ENCODE data around the gene ISLR2.

DNA sequence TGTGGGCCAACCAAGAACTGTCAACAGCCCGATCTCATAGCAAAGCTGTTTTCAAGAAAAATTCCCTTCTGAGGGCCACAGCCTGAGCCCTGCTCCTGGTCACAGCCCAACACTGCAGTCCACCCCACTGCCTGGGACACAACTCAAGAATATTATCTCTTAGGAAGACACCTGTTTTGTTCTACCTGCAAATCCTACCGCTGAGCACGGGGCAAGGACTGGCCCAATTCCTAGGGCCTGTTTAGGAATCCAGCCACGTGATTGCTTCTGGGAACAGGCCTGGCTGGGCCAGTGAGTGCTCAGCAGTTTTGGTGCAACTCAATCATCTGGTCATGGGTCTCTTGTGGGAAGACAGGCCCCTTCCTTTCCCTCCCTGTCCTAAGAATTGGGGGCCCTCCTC, 8.3 kb downstream of the ISLR2 start:
- TF ChIP-seq, protein P1, sequence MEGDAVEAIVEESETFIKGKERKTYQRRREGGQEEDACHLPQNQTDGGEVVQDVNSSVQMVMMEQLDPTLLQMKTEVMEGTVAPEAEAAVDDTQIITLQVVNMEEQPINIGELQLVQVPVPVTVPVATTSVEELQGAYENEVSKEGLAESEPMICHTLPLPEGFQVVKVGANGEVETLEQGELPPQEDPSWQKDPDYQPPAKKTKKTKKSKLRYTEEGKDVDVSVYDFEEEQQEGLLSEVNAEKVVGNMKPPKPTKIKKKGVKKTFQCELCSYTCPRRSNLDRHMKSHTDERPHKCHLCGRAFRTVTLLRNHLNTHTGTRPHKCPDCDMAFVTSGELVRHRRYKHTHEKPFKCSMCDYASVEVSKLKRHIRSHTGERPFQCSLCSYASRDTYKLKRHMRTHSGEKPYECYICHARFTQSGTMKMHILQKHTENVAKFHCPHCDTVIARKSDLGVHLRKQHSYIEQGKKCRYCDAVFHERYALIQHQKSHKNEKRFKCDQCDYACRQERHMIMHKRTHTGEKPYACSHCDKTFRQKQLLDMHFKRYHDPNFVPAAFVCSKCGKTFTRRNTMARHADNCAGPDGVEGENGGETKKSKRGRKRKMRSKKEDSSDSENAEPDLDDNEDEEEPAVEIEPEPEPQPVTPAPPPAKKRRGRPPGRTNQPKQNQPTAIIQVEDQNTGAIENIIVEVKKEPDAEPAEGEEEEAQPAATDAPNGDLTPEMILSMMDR (IDR thresholded peaks at IDR 0.05) = no peak
- no peak for TF ChIP-seq POLR2A (IDR thresholded peaks at IDR 0.05)
- TF ChIP-seq EP300 (IDR thresholded peaks at IDR 0.05) = no peak
